GM23338 (cell line): ENCODE results near the gene NEU2.

ENCODE experiments used
- CTCF ChIP-seq, 2 experiments: fragments of 200-600 bp in 1 of 2; sonication (generic) in 1 of 2; conservative IDR thresholded peaks; 2 replicates each; pipeline versions ENCODE4 v1.5.1 to v1.6.1; 2016 to 2017; ENCODE audit warnings: antibody characterized with exemption in 2 of 2, low read depth in 2 of 2, mild to moderate bottlenecking in 2 of 2, moderate library complexity in 1 of 2
- EZH2 ChIP-seq: fragments of 200-600 bp; sonication (generic); IDR thresholded peaks from one replicate; pipeline ENCODE4 v1.8.0; 2017; ENCODE audit warnings: antibody characterized with exemption, mild to moderate bottlenecking, low read depth; ENCODE audit not compliant: unreplicated experiment
- EZH2phosphoT487 ChIP-seq: fragments of 200-600 bp; sonication (generic); IDR thresholded peaks from one replicate; pipeline ENCODE4 v1.8.1; 2018; ENCODE audit warnings: antibody characterized with exemption; ENCODE audit not compliant: unreplicated experiment
- NANOG ChIP-seq: IDR thresholded peaks from 2 replicates; pipeline ENCODE4 v1.6.1; 2016; ENCODE audit warnings: antibody characterized with exemption, borderline replicate concordance
- POLR2AphosphoS5 ChIP-seq: IDR thresholded peaks from 2 replicates; pipeline ENCODE4 v1.6.1; 2016; ENCODE audit warnings: antibody characterized with exemption, low read depth
- STAT1 ChIP-seq: IDR thresholded peaks from one replicate; pipeline ENCODE4 v1.6.1; 2016; ENCODE audit warnings: antibody characterized with exemption; ENCODE audit not compliant: unreplicated experiment
- ZNF331 ChIP-seq: fragments of 250-450 bp; sonication (Bioruptor Pico); IDR thresholded peaks from 2 replicates; pipeline ENCODE4 v1.5.0; 2020; ENCODE audit warnings: low read depth, mild to moderate bottlenecking, moderate library complexity
- TF ChIP-seq, protein P1 (sequence below): IDR thresholded peaks from one replicate; pipeline ENCODE4 v1.6.1; 2018; ENCODE audit warnings: antibody characterized with exemption; ENCODE audit not compliant: unreplicated experiment

DNA sequence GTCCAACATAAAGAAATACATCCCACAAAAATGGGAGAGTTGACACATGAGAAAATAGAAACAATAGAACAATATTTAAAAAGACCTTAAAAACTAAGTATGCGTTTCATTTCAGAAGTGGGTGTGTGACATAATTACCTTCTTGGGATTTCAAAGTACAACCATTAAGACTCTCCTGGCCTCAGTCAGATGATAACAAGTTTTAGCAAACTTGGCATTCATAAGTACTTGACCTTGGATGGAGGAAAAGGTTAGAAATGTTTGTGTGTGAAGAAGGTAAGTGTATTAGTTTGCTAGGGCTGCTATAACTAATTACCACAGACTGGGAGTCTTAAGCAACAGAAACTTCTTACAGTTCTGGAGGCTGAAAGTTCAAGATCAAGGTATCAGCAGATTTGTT is 14.5 kb upstream of the NEU2 start:
- TF ChIP-seq CTCF (conservative IDR thresholded peaks at IDR 0.05; ENCODE audit: low read depth in 2 of 2) (no peak), EZH2 (no peak), POLR2AphosphoS5 (no peak), EZH2phosphoT487 (no peak), NANOG (no peak), ZNF331 (CRISPR knock-in tag) (no peak), STAT1 (no peak)
- TF ChIP-seq, protein P1, sequence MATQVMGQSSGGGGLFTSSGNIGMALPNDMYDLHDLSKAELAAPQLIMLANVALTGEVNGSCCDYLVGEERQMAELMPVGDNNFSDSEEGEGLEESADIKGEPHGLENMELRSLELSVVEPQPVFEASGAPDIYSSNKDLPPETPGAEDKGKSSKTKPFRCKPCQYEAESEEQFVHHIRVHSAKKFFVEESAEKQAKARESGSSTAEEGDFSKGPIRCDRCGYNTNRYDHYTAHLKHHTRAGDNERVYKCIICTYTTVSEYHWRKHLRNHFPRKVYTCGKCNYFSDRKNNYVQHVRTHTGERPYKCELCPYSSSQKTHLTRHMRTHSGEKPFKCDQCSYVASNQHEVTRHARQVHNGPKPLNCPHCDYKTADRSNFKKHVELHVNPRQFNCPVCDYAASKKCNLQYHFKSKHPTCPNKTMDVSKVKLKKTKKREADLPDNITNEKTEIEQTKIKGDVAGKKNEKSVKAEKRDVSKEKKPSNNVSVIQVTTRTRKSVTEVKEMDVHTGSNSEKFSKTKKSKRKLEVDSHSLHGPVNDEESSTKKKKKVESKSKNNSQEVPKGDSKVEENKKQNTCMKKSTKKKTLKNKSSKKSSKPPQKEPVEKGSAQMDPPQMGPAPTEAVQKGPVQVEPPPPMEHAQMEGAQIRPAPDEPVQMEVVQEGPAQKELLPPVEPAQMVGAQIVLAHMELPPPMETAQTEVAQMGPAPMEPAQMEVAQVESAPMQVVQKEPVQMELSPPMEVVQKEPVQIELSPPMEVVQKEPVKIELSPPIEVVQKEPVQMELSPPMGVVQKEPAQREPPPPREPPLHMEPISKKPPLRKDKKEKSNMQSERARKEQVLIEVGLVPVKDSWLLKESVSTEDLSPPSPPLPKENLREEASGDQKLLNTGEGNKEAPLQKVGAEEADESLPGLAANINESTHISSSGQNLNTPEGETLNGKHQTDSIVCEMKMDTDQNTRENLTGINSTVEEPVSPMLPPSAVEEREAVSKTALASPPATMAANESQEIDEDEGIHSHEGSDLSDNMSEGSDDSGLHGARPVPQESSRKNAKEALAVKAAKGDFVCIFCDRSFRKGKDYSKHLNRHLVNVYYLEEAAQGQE: no peak
